ENCODE results near the gene PRKCSH.

PRKCSH gene

DNA sequence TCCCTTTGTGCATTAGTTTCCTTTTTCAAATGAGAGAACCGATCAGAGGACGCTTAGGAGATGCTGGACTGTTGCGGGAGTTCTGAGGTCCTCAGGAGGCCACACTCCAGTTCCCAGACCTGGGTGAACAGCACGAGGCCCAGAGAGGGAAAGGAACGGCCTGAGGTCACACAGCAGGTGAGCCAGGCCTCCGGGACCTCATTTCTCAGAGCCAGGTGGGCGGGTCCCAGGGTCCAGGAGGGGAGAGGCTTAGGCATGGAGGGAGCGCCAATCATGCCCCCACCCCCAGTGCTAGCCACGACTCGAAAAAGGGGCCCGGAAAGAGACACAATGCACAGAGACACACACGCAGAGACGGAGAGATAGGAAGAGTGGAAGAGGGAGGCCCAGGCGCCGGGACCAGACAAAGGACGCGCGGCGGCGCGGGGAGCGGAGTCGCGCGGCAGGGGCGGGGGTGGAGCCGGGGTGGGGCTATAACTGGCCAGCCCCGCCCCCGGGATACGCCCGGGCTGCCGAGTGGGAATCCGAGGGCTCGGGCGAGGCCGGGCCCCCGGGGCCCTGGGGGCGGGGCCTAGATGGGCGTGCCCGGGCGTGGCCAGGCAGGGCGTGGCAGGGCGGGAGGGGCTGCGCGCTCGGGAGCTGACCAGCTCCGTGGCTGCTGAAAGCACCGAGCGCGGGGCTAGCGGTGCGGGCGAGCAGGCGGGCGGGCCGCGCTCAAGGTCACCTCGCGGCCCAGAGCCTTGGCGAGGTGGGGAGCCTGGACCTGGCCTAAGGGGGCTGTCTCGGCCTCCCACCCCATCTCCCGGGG lies 43.9 kb downstream of the PRKCSH start:
- DNase-seq, result no peak

DNA sequence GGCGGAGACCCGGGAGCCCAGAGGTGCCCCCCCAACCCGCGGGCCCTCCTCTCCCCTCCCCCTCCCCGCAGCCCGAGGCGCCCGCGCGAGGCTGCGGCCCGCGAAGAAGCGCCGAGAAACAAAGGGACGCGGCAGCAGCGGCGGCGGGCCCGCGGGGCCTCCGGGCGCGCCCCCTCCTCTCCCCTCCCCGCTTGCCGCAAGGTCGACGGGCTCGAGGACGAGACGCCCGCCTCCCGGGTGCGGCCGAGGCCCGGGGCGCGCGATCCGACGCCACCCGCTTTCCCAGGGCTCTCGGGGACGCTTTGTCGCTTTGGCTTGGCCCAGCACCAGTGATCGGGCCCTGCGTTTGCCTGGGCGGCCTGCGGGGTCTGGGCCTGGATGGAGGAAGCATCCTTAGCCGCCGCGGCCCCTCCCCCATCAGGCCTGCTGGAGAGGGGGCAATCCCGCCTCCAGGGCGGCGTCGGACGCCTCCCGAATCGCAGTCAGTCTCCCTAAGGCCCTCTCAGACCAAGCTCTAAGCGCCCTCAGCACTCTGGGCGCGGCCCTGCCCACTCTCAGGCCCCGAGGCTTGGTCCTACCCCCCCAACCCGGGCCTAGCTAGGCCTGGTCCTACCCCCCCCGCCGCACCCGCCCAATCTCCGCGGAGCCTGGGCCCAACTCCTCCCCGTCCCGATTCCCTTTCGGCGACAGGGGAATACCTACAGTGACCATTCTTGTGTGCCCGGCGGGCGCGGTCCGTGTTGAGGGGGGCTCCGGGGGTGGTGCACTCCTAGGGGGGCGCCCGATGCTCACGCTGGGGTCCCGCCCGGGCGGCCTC lies 44.7 kb downstream of the PRKCSH start:
- peak; percentile 14 for DNase-seq

DNA sequence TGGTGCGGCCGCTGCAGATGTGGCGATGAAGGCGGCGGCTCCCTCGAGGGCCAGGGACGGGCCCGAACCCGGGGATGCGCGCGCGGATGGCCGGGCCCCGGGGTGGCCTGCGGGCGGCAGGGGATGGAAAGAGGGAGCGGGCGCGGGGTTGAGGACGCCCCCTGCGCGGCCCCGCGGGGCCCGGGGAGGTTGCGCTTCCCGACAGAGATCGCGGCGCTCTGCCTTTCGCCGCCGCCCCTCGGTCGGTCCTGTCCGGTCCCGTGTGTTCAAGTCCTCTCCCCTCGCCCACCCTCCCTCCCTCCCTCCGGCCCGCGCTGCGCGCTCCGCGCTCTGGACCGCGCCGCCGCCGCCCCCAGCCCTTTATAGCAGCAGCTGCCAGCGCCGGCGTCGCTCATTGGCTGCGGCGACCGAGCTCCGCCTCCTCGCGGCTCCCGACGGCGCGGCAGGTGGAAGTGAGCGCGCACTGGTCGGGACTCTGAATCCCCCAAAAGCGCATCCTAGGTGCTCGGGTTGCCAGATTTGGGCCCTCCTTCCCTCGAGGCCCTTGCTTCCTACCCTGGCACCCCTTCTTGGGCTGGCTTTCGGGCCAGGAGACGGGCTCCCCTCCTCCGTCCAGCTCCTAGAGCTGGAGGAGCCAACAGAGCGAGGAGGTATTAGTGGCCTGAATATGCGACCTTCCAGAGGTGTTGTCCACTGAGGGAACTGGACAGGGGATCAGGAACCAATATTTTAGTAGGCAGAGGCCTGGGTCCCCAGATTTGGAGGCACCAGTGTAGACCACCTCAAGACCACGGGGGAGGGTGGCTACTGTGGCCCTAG lies 45.5 kb downstream of the PRKCSH start, which contains the start of gene ELAVL3:
Gene ELAVL3 (minus strand): TSS at position 332 of the 819 bp plus-strand sequence. CDS start 438 bp downstream, outside the sequence.
- DNase-seq, result peak; percentile 58

DNA sequence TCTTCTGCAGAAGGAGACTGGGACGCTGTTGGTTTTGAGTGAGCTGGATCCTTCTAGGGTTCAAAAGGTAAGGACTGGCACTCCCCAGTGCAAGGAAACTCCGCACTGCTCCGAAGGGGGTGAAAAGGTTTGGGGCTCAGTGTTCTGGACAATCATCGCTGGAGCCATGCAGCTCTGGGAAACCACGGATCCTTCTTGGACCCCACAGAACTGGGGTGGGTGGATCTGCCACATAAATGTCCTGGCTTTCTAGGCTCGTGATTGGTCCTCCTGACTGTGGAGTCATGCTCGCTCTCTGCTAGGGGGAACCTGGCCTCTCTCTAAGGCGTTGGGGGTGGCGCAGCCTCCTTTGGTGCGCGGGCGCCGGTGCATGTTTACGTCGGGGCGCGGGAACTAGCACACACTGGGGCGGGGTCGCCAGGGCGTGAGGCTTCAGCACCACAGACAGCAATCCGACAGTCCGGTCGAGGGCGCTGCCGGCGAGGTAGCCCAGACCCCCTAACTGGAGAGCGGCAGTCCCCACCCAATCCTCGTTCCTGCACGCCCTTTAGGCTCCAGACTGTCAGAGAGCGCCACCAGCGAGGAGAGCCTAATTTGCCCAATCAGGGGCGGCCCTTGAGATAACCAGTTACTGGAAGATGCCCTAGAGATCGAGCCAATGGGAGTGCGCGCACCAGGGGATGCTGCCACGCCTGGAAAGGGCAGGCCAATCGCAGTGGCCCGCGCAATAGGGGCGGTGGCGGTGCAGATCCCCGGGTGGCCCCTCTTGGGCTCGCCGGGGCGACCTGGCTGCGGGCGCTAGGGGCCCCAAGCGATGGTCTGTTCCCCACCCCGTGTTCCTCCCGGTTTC lies 46.3 kb downstream of the PRKCSH start:
- peak; percentile 96 for DNase-seq

DNA sequence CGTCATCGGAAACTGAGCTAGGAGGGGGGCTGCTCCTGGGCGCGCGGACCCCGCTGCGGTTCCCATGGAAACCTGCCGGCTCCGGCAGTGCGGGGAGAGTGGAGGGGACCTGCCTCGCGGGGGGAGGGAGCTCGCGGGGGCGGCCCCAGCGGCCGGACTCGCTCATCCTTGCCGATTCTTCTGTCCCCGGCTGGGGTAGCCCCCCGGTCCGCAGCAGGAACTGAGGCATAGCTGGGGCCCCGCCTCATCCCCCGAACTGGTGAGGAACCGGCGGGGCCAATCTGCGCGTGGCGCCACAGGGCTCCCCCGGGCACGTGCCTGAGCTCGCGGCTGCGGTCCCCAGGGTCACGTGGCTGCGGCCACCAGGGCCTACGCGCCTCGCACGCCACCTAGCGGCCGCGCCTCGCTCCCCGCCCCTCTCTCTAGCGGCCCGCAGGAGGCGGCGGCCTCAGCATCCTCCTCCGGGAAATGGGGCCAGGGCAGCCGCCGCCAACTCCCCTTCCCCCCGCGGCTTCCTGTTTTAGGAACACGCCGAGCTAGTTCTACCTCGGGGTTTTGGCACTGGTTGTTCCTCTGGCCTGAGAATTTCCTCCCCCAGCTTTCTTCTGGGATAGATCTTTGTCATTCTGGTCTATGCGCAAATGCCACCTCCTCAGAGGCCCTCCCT lies 47.1 kb downstream of the PRKCSH start:
- peak; percentile 70 for DNase-seq

DNA sequence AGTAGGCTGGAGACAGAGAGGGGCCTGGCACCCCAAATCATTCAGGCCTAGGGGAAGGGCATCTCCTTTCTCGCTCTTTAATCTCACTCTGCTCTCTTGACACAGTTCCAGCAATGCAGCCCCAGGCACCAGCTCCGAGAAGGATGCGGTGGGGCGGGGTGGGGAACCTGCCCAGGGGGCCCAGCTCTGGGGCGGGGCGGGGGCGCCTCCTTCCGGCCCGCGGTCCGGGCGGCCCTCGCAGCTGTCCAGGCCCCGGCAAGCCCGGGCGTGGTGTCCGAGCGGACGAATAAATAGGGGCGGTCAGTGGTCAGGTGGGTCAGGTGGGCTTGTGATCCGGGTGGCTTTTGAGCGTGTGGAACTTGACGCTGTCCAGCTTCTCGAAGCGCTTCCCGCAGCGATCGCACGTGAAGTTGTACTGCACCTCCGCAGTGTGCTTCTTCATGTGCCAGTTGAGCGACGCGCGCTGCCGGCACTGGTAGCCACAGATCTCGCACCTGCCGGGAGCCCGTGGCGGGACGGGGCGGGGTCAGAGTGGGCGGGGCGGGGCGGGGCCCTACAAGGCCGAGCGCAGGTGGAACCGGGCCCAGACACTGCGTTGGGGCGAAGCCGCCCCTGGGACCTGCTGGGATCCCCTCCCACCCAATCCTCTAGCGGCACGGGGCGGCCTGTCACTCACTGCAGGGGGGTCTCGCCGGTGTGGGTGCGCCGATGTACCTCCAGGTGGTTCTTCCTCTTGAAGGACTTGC lies 48.1 kb downstream of the PRKCSH start:
- no peak for DNase-seq

DNA sequence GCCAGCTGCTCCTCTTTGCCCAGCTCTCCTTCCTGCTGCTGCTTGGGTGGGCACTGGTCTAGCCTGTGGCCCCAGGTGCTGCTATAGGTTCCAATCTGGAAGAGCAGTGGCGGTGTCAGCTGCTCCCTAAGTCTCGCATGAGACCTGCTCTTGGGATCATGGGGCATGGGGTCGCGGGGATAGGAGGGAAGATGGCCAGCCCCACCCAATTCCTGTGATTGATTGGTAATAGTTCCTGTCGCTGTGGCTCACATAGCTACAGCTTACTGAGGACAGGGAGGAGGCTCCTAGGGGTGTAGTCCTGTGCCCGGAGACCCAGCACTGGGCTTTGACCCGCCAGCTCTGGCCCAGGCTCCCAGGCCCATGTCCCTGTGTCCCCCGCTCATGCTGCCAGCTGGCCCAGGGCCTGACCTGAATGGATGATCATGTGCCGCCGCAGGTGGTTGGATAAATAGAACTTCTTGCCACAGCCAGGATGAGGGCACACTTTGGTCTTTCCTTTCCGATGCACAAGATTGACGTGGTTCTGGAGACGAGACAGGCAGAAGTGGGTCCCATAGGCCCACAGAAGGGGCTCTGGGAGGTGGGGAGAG lies 49.9 kb downstream of the PRKCSH start:
- DNase-seq, result no peak

DNA sequence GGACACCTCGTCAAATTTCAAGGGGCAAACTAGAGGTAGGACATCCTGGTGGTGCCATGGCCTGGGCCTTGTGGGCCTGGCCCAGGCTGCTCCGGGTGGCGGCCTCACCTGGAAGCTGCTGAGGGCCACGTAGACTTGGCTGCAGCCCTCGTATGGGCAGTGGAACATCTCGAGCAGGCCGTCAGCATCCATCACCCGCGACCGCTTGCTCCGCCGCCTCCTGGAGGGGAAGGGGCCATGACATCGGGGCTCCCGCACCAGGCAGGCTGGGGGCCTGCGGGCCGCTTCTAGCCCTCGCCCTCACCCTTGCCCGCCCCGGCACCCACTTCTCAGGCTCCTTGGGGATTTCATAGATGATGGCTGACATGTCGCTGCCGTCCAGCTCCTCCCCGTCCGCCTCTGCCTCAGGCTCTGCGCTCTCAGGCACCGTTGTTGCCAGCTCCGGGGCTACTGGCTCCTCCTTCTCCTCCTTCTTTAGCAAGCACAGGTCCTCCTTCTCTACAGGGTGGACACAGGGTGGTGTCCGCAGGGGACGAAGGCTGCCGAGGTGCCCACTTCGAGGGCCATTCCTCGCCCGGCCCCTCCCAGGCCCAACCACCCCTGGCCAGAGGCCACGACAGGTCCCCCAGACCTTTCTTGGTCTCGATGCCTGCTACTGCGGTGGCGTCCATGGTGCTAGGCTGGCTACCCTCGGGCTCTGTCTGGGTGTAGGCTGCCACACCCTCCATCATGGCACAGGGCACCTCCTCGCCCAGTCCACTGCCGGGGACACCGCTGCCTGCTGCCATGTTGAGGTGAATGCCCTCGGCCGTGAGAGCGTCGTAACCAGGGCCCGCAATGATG lies 51.4 kb downstream of the PRKCSH start:
- no peak for DNase-seq

DNA sequence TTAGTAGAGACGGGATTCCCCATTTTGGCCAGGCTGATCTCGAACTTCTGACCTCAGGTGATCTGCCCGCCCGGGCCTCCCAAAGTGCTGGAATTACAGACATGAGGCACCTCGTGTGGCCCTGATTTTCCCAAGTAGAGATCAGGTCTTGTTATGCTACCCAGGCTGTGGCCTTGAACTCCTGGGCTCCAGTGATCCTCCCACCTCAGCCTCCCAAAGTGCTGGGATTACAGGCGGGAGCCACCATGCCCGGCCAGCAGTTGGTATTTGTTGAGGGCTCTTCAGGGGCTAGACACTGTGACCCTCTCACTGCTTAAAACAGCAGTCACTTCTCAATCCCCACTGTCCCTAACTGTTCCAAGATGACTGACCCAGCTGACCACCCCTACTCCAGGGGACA lies 53.9 kb downstream of the PRKCSH start:
- no peak for DNase-seq

DNA sequence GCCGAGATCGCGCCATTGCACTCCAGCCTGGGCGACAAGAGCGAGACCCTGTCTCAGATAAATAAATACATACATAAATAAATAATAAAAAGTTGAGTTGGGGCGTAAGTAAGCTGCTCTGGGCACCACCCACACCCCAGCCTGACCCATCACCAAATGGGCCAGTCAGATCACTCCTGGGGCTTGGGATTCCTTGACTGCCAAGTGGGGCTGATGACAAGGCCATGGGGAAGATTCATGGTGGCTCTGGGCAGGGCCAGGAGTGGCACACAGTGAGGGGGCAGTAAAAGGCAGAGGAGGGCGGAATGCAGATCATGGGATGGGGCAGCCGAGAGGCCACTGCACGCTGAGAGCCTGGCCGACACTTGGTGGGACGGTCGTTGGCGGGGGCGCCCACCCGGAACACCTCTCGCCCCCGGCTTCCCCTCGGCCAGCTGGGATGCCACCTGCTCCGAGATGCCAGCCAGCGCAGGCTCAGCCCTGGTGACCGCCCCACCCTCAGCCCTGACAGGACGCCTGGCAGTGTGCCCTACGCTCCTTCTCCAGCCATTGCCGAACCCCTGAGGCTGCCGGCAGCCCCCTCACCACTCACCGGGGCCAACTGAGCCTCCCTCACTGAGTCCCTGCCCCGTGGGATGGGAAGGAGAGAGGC lies 59.3 kb downstream of the PRKCSH start:
- DNase-seq, result no peak

DNA sequence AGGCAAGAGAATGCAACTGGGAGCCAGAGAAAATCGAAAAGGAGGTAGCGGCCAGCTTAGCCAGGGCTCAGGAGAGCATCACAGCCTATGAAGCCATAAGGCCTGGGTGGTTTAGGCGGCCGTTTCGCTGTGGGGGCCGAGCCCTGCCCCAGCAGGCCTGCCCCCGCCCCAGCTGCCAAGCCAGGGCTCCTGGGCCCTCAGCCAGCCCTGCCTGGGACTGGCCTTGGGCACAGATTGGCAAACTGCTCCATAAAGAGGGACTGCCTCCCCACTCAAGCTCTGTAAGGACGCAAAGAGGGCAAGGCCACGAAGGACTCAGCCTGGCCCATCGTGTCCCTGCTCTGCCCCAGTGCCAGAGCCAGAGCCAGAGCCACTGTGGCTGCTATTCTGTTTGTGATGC lies 60.0 kb downstream of the PRKCSH start:
- DNase-seq, result no peak

DNA sequence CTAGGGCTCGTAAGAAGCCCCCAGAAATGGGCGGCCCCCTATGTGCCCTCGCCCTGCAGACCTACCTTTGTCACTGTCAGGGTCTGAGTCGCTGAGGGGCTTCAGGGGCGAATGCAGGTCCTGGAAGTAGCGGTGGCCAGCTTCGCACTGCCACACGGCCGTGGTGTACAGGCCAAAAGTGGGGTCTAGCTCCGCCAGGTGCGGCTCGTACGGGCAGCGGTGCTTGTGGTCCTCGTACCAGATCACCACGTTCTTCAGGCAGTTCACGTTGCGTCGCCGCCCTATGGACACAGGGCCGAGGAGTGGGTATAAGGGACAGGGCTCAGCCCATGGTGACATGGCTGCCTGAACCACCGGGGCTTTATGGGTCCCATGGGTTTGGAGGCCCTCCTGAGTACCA lies 60.5 kb downstream of the PRKCSH start:
- no peak for DNase-seq

DNA sequence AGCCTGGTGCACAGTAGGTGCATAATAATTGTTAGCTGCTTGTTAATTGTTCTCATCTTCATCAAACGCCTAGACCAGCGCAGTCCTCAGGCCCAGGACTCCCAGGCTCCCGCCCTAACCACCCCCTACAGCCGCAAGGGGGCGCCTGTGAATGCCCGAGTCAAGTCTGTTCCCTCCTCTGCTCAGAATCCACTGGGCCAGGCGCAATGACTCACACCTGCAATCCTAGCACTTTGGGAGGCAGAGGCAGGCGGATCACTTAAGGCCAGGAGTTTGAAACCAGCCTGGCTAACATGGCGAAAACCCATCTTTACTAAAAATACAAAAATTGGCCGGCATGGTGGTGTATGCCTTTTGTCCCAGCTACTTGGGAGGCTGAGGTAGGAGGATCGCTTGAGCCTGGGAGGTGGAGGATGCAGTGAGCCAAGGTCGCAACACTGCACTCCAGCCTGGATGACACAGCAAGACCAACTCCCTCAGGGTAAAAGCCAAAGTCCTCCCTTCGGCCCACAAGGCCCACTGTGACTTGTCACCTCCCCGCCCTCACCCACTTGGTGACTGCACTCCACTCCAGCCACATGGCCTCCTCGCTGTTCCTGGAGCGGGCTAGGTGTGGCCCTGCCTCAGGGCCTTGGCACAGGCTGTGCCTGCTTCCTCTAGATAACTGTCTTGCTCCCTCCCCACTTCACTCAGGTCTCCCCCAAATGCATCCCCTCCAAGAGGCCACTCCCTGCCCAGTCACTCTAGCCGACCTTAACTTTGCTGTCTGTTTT lies 61.1 kb downstream of the PRKCSH start:
- DNase-seq, result peak; percentile 17

DNA sequence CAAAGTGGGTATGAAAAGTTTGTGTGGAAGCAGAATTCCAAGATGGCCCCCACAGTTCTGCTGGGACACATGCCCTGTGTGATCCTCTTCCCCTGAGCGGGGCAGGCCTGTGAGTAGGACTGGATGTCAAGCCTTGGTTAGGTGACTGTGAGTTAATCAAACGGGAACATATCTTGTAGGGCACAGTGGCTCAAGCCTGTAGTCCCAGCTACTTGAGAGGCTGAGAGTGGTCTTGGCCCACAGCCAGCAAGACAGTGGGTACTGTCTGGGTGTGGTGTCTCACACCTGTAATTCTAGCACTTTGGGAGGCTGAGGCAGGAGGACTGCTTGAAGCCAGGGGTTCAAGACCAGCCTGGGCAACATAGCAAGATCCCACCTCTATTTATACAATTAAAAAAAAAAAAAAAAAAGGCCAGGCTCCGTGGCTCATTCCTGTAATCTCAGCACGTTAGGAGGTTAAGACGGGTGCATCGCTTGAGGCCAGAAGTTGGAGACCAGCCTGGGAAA lies 63.8 kb downstream of the PRKCSH start:
- DNase-seq, result no peak

DNA sequence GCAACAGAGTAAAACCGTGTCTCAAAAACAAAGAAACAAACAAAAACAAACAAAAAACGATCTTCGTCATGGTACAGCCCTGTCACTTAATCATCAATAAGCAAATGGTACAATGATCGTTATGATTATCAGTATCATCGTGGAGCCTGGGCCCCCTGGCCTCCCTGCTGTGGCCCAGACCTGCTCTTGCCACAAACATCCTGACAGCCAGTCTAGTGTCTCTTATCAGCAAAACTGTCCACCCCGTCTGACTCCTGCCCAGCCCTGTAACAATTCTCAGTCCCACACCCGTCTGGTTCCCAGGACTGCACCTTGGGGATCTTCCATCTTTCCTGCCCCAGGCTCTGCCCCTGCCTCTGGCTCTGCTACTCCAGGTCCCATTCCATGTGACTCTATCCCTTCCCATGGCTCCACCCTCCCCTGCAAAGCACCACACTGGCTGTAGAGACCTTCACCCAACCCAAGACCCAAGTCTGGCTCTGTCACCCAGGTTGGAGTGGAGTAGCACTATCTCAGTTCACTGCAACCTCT lies 64.5 kb downstream of the PRKCSH start:
- DNase-seq, result no peak
